ENCODE measurements around the gene ZPR1.

DNA sequence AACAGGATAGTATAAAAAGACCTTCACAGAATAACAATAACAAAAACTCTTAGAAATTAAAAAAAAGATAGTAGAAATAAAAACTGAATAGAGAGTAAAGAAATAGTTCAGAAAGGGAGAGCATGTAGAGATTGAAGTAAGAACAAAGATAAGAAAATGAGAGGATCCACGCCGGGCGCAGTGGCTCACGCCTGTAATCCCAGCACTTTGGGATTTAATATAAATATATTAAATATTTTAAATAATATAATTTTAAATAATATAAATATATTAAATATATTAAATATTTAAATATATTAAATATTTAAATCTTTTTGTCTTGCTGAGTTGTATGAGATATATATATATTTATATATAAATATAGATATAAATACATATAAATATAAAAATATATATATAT is 24.3 kb upstream of the ZPR1 start:
- no peak for TF ChIP-seq EZH2 (IDR thresholded peaks at IDR 0.05; ENCODE audit: insufficient read depth, poor library complexity, severe bottlenecking)
- no peak for TF ChIP-seq EZH2phosphoT487 (IDR thresholded peaks at IDR 0.05; ENCODE audit: insufficient read depth, low read depth)
